HuH-7 (cell line): ENCODE measurements around the gene CKAP2L.
A peak's percentile ranks its signal among the peaks of the same experiment; 100 is the strongest.

ENCODE experiments used
- DNase-seq: peaks from one replicate; pipeline ENCODE4 v3.0.0; 2011; ENCODE audit warnings: low spot score

The CKAP2L gene

GRCh38 chr2:112764071-112765044 is at the start of gene CKAP2L:
TSS of gene CKAP2L (minus strand) at chr2:112764609. CDS start at chr2:112764598, 11 bp downstream.
- peak; percentile 95 for DNase-seq

DNA sequence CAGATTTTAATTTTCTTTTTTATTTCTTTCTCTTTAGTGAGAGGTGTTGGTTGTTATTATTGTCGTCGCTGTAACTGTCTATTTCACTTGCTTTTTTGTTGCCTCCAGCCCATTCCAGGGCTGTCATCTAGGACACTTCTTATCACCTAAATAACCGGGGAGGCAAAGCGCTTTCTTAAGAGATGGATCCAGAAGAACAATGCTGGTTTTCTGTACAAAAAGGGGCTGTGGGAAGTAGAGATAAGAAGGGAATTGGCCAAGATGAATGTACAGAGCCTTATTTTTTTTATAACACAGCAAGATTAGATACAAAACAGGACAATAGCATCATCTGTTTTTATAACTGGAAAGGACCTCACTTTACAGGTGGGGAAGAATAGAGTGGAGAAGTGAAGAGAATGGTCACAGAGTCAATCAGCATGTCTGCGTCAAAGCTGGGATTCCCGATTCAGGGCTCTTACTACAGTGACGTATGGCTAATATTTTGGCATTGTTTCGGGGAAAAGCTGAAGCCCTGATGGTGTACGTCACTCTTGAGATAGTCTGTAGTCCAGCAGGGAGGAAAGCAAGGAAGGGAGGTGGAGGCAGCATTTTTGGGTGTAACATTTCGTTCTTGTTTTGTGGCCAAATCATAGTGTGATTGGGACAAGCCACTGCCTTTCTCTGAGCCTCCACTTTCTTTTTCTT is 49.0 kb upstream of the CKAP2L start:
- DNase-seq = no peak

DNA sequence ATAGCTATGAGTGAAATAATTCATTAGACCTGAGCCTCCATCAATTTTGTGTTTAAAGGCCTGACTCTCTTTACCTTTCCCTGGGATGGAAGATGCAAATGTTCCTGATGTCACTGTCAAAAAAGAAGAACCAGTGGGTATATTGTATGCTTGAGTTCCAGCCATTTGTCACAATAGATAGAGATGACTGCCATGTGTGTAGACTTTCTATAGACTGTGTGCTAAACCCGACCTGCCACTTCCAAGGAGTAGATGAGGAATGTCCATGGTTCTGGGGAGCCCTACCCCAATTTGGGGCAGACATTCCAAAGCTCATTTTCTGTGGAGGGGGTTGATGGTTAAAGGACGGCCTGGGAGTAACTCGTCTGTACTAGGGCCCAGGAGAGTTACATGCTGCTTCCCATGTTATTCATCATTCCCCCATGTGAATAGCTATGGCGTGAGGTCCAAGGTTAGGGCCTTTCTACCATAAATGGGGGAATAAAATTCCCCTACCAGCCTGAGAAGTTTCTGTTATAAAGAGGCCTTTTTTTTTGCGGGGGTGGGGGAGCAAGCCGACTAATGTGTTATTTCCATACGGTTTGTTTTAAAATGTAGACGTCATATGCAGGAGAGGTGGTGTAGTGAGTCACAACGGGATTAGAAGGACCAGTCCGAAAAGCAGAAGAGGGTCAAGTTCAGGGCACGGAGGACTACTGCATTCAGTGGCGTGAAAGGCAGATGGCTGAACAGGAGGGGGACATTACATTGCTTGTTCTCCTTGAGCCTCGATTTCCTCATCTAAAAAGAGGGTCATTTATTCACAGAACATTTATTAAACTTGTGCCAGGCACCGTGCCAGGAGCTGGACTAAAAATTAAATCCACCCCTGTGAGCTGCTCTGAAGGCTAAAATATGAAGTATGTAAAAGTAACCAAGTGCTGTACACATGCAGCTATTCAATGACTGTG is 48.2 kb upstream of the CKAP2L start:
- no peak for DNase-seq

- DNase-seq = no peak
These were observed 47.5 kb upstream of the CKAP2L start for GRCh38 chr2:112811841-112812306.

DNA sequence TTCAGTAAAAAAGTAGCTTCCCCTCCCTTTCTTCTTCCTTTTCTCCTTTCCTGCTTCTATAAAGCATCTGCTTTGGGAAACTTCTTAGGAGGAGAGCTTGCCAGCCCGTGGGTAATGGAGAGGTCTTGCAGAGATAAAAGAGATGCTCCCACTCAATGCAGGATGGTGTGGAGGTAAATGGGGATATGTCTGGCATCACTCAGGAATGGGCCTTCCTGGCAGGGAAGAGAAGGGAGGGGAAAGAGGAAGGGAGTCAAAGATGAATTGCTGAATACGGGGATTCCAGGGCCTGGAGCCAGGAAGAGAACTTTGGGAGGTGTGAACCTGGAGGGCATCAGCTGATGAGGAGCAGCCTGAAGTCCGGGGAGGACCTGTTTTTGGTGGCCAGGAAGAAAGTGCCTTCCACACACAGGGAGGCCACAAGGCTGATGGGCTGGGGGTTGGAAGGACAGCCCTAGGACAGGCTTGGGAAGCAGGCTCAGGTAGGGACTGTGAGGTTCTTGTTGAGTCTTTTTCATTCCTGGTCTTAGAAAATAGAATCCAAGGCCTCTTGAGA is 46.9 kb upstream of the CKAP2L start:
- no peak for DNase-seq

DNA sequence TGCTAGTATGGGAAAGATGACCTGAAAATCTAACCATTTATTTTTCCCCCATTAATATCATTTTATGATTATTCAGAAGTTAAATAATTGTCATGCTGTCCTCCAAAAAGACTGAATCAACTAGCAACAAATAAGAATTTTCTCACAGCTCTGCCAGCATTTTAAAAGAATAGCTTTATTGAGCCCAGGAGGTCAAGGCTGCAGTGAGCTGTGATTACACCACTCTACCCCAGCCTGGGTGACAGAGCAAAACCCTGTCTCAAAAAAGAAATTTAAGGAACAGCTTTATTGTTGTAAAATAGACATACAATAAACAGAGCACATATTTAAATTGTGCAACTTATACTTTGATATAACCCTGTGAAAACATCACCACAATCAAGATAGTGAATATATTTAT is 44.7 kb upstream of the CKAP2L start:
- DNase-seq = no peak

DNA sequence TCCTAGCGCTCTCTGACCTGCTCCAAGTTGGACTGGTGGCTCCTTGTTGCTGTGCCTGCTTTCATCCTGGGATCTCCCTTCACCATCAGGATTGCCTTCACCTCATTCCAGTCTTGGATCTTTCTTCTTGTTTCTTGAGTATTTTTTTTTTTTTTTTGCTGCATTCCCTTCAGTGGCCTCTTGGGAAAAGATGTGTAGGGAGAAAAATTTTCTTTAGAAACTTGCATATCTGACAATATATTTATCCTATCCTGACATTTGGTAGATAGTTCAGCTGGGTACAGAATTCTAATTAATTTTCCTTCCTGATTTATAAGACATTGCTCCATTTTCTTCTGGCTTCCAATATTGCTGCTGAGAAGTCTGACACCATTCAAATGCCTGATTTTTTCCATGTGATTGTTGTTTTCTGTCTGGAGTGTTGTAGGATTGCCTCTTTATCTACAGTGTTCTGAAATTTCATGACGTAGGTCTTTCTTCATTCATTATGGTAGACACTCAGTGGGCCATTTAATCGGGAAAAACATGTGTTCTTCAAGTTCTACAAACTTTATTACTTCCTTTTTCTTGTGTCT is 42.9 kb upstream of the CKAP2L start:
- DNase-seq = no peak

DNA sequence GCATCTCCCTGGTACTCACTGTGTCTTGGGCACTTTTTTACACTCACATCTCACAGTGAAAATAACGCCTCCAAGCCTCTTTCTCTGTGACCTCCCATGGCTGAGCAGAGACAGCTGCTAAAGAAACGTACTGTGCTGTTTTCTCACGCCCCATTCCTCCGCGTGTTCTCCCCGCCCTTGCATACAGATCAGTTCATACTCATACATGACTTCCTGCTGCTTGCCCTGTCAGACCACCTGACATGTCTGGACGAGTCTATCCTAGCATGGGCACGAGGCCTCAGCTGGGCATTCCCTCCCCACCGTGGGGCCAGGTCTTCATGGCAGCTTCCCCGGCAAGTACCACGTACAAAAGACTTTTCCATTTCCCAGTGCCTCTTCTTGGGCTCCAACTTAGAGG is 41.1 kb upstream of the CKAP2L start:
- no peak for DNase-seq

DNA sequence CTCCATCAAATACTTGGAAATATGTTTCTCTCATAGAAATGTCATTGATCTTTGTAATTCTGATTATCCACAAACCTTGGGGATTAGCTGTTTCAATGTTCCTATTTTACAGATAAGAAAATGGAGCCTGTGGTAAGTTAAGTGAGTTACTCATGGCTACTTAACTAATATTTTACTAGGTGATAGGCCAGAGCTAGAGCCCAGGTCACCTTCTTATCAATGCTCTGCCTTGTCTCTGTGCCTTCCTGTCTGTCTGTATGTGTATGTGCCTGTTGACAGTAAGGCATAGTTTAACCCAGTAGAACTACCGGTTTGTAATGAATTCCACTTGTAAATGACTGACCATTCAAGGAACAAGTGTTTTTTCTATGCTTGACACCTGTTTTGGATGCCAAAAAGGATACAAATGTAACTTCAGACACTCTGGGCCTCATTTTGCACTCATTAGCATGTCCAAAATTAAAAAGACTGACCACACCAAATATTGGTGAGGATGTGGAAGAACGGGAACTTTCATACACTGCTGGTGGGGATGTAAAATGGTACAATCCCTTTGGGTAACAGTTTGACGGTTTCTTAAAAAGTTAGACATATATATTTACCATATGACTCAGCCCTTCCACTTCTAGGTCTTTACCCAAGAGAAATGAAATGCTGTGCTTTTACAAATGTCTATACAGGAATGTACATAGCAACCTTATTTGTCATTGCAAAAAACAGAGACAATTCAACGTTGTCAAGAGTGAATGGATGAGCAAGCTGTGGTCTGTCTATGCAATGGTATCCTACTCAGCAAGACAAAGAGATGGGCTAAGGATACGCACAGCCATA is 39.5 kb upstream of the CKAP2L start:
- DNase-seq = no peak

GRCh38 chr2:112800881-112801583 is 36.6 kb upstream of the CKAP2L start:
- no peak for DNase-seq

GRCh38 chr2:112798979-112799975 is 34.9 kb upstream of the CKAP2L start:
- DNase-seq = no peak

GRCh38 chr2:112796486-112796885 is 32.1 kb upstream of the CKAP2L start:
- DNase-seq = no peak

DNA sequence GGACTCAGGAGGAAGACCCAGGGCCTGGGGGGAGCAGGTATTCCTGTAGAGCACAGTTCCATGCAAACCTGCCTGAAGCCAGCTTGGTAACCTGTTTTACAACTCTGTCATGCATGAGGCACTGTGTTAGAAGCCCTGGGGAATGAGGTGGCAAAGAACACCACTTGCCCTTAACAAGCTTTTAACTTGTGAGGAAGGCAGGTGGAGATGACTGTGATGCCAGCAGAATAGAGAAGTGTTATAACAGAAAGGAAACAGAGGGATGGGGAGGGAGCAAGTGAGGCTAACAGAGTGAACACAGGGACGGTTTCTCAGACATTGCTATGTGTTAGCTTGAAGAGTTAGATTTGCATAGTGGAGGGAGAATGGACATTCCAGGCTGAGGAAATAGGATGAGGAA is 31.4 kb upstream of the CKAP2L start:
- no peak for DNase-seq

GRCh38 chr2:112794841-112795240 is 30.4 kb upstream of the CKAP2L start:
- no peak for DNase-seq

- no peak for DNase-seq
These were observed 29.8 kb upstream of the CKAP2L start for GRCh38 chr2:112794131-112794733.

DNA sequence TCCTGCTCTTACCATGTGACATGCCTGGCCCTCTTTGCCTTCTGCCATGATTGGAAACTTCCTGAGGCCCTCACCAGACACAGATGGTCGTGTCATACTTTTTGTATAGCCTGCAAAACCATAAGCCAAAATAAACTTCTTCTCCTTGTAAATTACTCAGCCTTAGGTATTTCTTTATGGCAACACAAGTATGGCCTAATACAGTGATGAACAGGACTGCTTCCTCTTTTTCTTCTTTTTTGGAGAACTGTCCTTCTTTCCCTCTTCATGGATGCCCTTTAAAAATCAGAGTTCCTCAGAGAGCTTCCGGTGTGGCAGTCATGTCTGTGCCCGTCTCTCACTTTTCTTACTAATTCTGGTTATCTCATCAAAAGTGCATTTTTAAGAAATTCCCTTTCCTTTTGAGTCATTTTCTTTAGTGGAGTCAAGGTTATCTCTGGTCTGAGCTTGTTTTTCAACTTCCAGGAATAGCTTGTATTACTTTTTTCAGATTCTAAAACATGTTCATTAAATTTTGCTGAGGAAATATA is 29.1 kb upstream of the CKAP2L start:
- DNase-seq = no peak

DNA sequence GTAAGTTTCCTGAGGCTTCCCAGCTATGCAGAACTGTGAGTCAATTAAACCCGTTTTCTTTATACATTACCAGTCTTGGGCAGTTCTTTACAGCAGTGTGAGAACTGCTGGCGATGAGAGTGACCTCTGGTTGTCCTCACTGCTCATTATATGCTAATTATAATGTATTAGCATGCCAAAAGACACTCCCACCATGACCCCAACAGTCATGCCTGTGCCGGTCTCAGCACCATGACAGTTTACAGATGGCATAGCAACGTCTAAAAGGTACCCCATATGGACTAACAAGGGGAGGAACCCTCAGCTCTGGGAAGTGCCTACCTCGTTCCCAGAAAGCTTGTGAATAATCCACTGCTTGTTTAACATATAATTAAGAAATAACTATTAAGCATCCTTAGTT is 28.0 kb upstream of the CKAP2L start:
- no peak for DNase-seq
